Ovary (tissue), 9 donors: ENCODE data around the gene FBLN7. TPM values are rescaled to one million over a fixed set of nuclear protein-coding genes. Genes with fewer than 3 reads are reported as not detected.
"Not testable (repeated sequence)": the region's sequence is repeated elsewhere in the genome, so short reads cannot be mapped to it uniquely, and the experiment has no call there.

ENCODE experiments used
- DNase-seq, 5 donors: peaks; one replicate each; pipeline ENCODE4 v3.0.0-alpha.2; 2019 to 2020
- H3K27ac ChIP-seq, 2 donors: fragments of 200-600 bp; one replicate each; pipeline versions ENCODE4 v1.5.1 to v1.8.0; 2019 to 2022
- H3K27me3 ChIP-seq: fragments of 200-600 bp; one replicate; pipeline ENCODE4 v1.8.0; 2022
- H3K36me3 ChIP-seq: fragments of 200-600 bp; sonication (generic); one replicate; pipeline ENCODE4 v1.5.1; 2019
- H3K4me1 ChIP-seq: one replicate; pipeline ENCODE4 v1.8.1; 2013; ENCODE audit warnings: mild to moderate bottlenecking, moderate library complexity; ENCODE audit not compliant: insufficient read depth
- H3K4me3 ChIP-seq: fragments of 200-600 bp; sonication (generic); one replicate; pipeline ENCODE4 v1.5.1; 2017
- H3K9me3 ChIP-seq, 2 donors: fragments of 200-600 bp in 1 of 2; sonication (generic) in 1 of 2; one replicate each; pipeline versions ENCODE4 v1.5.1 to v1.8.1; 2013 to 2019; ENCODE audit warnings: mild to moderate bottlenecking in 1 of 2, moderate library complexity in 1 of 2
- CTCF ChIP-seq, 3 donors: fragments of 450-650 bp in 2 of 3; fragments of 200-600 bp in 1 of 3; IDR thresholded peaks; one replicate each; pipeline versions ENCODE4 v1.5.1 to v1.8.0; 2016 to 2022; ENCODE audit warnings: antibody characterized with exemption in 3 of 3, mild to moderate bottlenecking in 1 of 3
- EP300 ChIP-seq: sonication (generic); formaldehyde crosslinking; IDR thresholded peaks from one replicate; pipeline ENCODE4 v1.6.1; 2017; ENCODE audit warnings: antibody characterized with exemption
- POLR2A ChIP-seq: fragments of 450-650 bp; IDR thresholded peaks from one replicate; pipeline ENCODE4 v1.6.1; 2017; ENCODE audit warnings: antibody characterized with exemption, mild to moderate bottlenecking, moderate library complexity
- WGBS, 3 donors: extraction: QIAGEN DNeasy Blood & Tissue Kit in 1 of 3; methylation state at CpG; one replicate each; pipeline versions ENCODE4 v1.1.5 to v1.1.7; 2013 to 2017; 5-methylcytosine and 5-hydroxymethylcytosine counted together
- intact Hi-C, 4 donors: fragments of 100-400 bp; cut with DNase I; formaldehyde crosslinking; loops; one replicate each; pipeline versions ENCODE4 v1.11.0 to v1.15.1; 2022 to 2023
- polyA plus RNA-seq, 2 donors: library from polyadenylated mRNA; stranded (reverse); fragments of 200-250 nt in 1 of 2; fragments of 350-450 nt in 1 of 2; fragmentation: Illumina TruSeq in 1 of 2; extraction: RNeasy Lipid Tissue Mini Kit (QIAGEN cat#74804) in 1 of 2; gene quantifications; one replicate each; pipeline ENCODE4 v1.2.3, GENCODE V29; 2013 to 2014
- total RNA-seq, 7 donors: library from RNA; depleted of rRNA in 2 of 7; stranded (reverse); fragments of >200 nt in 2 of 7; fragmentation: NEBNext Ultra II Directional in 3 of 7; extraction: Animal tissue kit (Norgen Biotek cat#: 25700) in 3 of 7; gene quantifications; one replicate each; pipeline versions ENCODE4 v1.1.0 to v1.2.4, GENCODE V29; 2016 to 2023
- donor health status: DM: no; HTN: no; CAD: no; lungs with moderate emphysema.
- donor health status: DM: no; HTN: no; CAD: no.
- donor health status: Bipolar disorder and iron deficiency.
- donor health status: DM: yes; HTN: yes; CAD: no.
- donor health status: DM: no; HTN: no; CAD: no.
- donor health status: DM: yes; HTN: yes; CAD: no.

FBLN7 gene
- total and polyA plus RNA-seq, 9 donors = 0.18 to 5.0 (median 1.3) TPM

GRCh38 chr2:112198780-112199179, 60.6 kb downstream of the FBLN7 start:
- H3K27me3 ChIP-seq = no peaks in the 10 kb centered on the region
- no peak overlapping the region for H3K27ac ChIP-seq
- TF ChIP-seq CTCF (IDR thresholded peaks at IDR 0.05) (no peak), EP300 (no peak), POLR2A (no peak)
- no peaks in the 10 kb centered on the region for H3K36me3 ChIP-seq
- intact Hi-C loops = no loop called here
- H3K9me3 ChIP-seq = no peaks in the 10 kb centered on the region
- no peaks in the 10 kb centered on the region for H3K4me1 ChIP-seq
- DNase-seq = no peak
- no peak overlapping the region for H3K4me3 ChIP-seq

DNA sequence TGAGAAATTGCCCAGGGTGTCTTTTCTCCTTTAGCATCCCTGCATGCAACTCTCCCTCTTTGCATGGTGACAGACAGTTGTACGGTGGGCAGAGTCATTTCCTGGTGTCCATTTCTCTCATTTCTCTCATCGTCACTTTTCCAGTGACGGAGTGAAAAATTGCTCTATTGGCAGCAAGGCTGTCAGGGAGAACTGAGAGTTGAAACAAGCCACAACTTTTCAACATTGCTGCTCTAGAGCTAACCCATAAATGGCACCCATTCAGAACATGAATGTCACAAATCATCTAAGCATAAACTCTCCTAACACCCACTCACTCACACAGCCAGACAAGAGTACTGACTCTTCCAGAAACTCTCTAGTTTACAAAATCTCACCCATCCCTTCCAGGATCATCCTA, 61.0 kb downstream of the FBLN7 start:
- Histone ChIP-seq H3K4me3 (no peak overlapping the region), H3K36me3 (no peaks in the 10 kb centered on the region), H3K4me1 (no peaks in the 10 kb centered on the region), H3K27me3 (no peaks in the 10 kb centered on the region), H3K27ac (no peak overlapping the region), H3K9me3 (no peaks in the 10 kb centered on the region)
- no peak for TF ChIP-seq EP300
- no peak for TF ChIP-seq CTCF (IDR thresholded peaks at IDR 0.05)
- DNase-seq = no peak
- WGBS, 3 donors = 80 to 87% (median 83%) methylated on average over 3 of the region's 3 CpGs
- intact Hi-C loops = no loop called here

- Histone ChIP-seq H3K4me3 (no peak overlapping the region), H3K27ac (no peak overlapping the region), H3K36me3 (no peaks in the 10 kb centered on the region), H3K27me3 (no peaks in the 10 kb centered on the region), H3K4me1 (no peaks in the 10 kb centered on the region), H3K9me3 (no peaks in the 10 kb centered on the region)
- no peak for TF ChIP-seq CTCF (IDR thresholded peaks at IDR 0.05)
- TF ChIP-seq EP300 = no peak
- TF ChIP-seq POLR2A = no peak
- intact Hi-C loops = no loop called here
- WGBS, 3 donors = 80 to 85% (median 81%) methylated on average over 3 of the region's 3 CpGs
- DNase-seq = no peak
Observed at GRCh38 chr2:112201696-112202430, 63.7 kb downstream of the FBLN7 start.

GRCh38 chr2:112204411-112204810, 66.2 kb downstream of the FBLN7 start:
- WGBS, 3 donors = 89 to 91% (median 90%) methylated on average over 2 of the region's 2 CpGs
- no peaks in the 10 kb centered on the region for H3K4me1 ChIP-seq
- TF ChIP-seq EP300 (no peak), POLR2A (no peak), CTCF (IDR thresholded peaks at IDR 0.05) (no peak)
- intact Hi-C loops = no loop called here
- no peak overlapping the region for H3K4me3 ChIP-seq
- H3K36me3 ChIP-seq = no peaks in the 10 kb centered on the region
- H3K9me3 ChIP-seq = no peaks in the 10 kb centered on the region
- no peaks in the 10 kb centered on the region for H3K27me3 ChIP-seq
- H3K27ac ChIP-seq = no peak overlapping the region
- no peak for DNase-seq

GRCh38 chr2:112207905-112208304, 69.7 kb downstream of the FBLN7 start:
- H3K9me3 ChIP-seq, H3K4me3 ChIP-seq, H3K27ac ChIP-seq, H3K36me3 ChIP-seq, DNase-seq, H3K4me1 ChIP-seq, intact Hi-C loops, H3K27me3 ChIP-seq: not testable (repeated sequence)
- WGBS, 3 donors = 72 to 83% (median 80%) methylated on average over 3 of the region's 3 CpGs
